GM23338 (cell line): ENCODE data around the gene FAM219A. TPM values are rescaled to one million over a fixed set of nuclear protein-coding genes. Genes with fewer than 3 reads are reported as not detected.

Experiments
- ATAC-seq: fragments of 200-7000 bp; cut with Tn5 transposase; 3 replicates; pipeline ENCODE4 v1.9.1; 2020
- DNase-seq: peaks from one replicate; pipeline ENCODE4 v3.0.0-alpha.2; 2015; ENCODE audit warnings: low spot score
- H2AFZ ChIP-seq: fragments of 200-600 bp; sonication (generic); 2 replicates; pipeline ENCODE4 v1.8.0; 2016; ENCODE audit warnings: antibody characterized with exemption, mild to moderate bottlenecking, moderate library complexity
- H3F3A ChIP-seq: fragments of 200-600 bp; sonication (generic); replicated peaks from 2 replicates; pipeline ENCODE4 v1.8.0; 2017; ENCODE audit warnings: antibody characterized with exemption, mixed run types, low read depth
- H3K27ac ChIP-seq: fragments of 200-600 bp; sonication (generic); 2 replicates; pipeline ENCODE4 v1.6.1; 2016; ENCODE audit warnings: low read depth
- H3K27me3 ChIP-seq: fragments of 200-600 bp; sonication (generic); 2 replicates; pipeline ENCODE4 v1.8.0; 2016; ENCODE audit warnings: mild to moderate bottlenecking, mixed run types, moderate library complexity; ENCODE audit not compliant: insufficient read depth
- H3K36me3 ChIP-seq: fragments of 200-600 bp; sonication (generic); 2 replicates; pipeline ENCODE4 v1.8.0; 2016; ENCODE audit warnings: mild to moderate bottlenecking; ENCODE audit not compliant: insufficient read depth
- H3K4me1 ChIP-seq: fragments of 200-600 bp; sonication (generic); 2 replicates; pipeline ENCODE4 v1.8.0; 2016; ENCODE audit warnings: mild to moderate bottlenecking, moderate library complexity; ENCODE audit not compliant: insufficient read depth
- H3K4me2 ChIP-seq: fragments of 200-600 bp; sonication (generic); 2 replicates; pipeline ENCODE4 v1.7.1; 2017; ENCODE audit warnings: mixed run types
- H3K4me3 ChIP-seq: fragments of 200-600 bp; sonication (generic); 2 replicates; pipeline ENCODE4 v1.6.1; 2016; ENCODE audit warnings: mixed run types
- H3K79me2 ChIP-seq: fragments of 200-600 bp; sonication (generic); replicated peaks from 2 replicates; pipeline ENCODE4 v1.8.0; 2017; ENCODE audit warnings: mild to moderate bottlenecking; ENCODE audit not compliant: insufficient read depth
- H3K9me2 ChIP-seq: fragments of 200-600 bp; sonication (generic); 2 replicates; pipeline ENCODE4 v1.8.0; 2017; ENCODE audit not compliant: insufficient read depth
- H4K20me1 ChIP-seq: fragments of 200-600 bp; sonication (generic); replicated peaks from 2 replicates; pipeline ENCODE4 v1.8.0; 2017; ENCODE audit warnings: mild to moderate bottlenecking; ENCODE audit not compliant: insufficient read depth
- H3K27ac Mint-ChIP-seq: 2 replicates; pipeline ENCODE4 v1.8.0; 2020; ENCODE audit warnings: inconsistent platforms, mild to moderate bottlenecking, moderate library complexity, mixed read lengths
- H3K27me3 Mint-ChIP-seq: 3 replicates; pipeline ENCODE4 v1.8.0; 2022; ENCODE audit warnings: low read depth, mild to moderate bottlenecking, moderate library complexity, mixed read lengths, inconsistent platforms; ENCODE audit not compliant: insufficient read depth, poor library complexity
- H3K36me3 Mint-ChIP-seq: 3 replicates; pipeline ENCODE4 v1.8.0; 2021; ENCODE audit warnings: low read depth, mild to moderate bottlenecking, inconsistent platforms, moderate library complexity, mixed read lengths
- H3K4me1 Mint-ChIP-seq: 3 replicates; pipeline ENCODE4 v1.8.0; 2020; ENCODE audit warnings: mild to moderate bottlenecking, inconsistent platforms, mixed read lengths
- H3K4me3 Mint-ChIP-seq: 3 replicates; pipeline ENCODE4 v1.8.0; 2021; ENCODE audit warnings: moderate library complexity, mild to moderate bottlenecking, inconsistent platforms, mixed read lengths
- H3K9me3 Mint-ChIP-seq: 3 replicates; pipeline ENCODE4 v1.8.0; 2020; ENCODE audit warnings: moderate library complexity, mild to moderate bottlenecking, inconsistent platforms, mixed read lengths
- CREB1 ChIP-seq: fragments of 250-450 bp; sonication (Bioruptor Pico); IDR thresholded peaks from 2 replicates; pipeline ENCODE4 v1.5.0; 2020; ENCODE audit warnings: low read depth, mild to moderate bottlenecking, moderate library complexity
- ETS1 ChIP-seq: IDR thresholded peaks from 2 replicates; pipeline ENCODE4 v1.6.1; 2016; ENCODE audit warnings: antibody characterized with exemption
- EZH2 ChIP-seq: fragments of 200-600 bp; sonication (generic); IDR thresholded peaks from one replicate; pipeline ENCODE4 v1.8.0; 2017; ENCODE audit warnings: antibody characterized with exemption, mild to moderate bottlenecking, low read depth; ENCODE audit not compliant: unreplicated experiment
- JUNB ChIP-seq: IDR thresholded peaks from one replicate; pipeline ENCODE4 v1.6.1; 2016; ENCODE audit warnings: antibody characterized with exemption; ENCODE audit not compliant: unreplicated experiment
- NANOG ChIP-seq: IDR thresholded peaks from 2 replicates; pipeline ENCODE4 v1.6.1; 2016; ENCODE audit warnings: antibody characterized with exemption, borderline replicate concordance
- POLR2AphosphoS5 ChIP-seq: IDR thresholded peaks from 2 replicates; pipeline ENCODE4 v1.6.1; 2016; ENCODE audit warnings: antibody characterized with exemption, low read depth
- REST ChIP-seq: IDR thresholded peaks from one replicate; pipeline ENCODE4 v1.6.1; 2018; ENCODE audit warnings: antibody characterized with exemption; ENCODE audit not compliant: unreplicated experiment
- ZNF114 ChIP-seq: fragments of 250-450 bp; sonication (Bioruptor Pico); IDR thresholded peaks from 2 replicates; pipeline ENCODE4 v1.5.0; 2020; ENCODE audit warnings: mild to moderate bottlenecking, moderate library complexity
- ZNF331 ChIP-seq: fragments of 250-450 bp; sonication (Bioruptor Pico); IDR thresholded peaks from 2 replicates; pipeline ENCODE4 v1.5.0; 2020; ENCODE audit warnings: low read depth, mild to moderate bottlenecking, moderate library complexity
- polyA plus RNA-seq: library from polyadenylated mRNA; unstranded; fragments of >200 nt; fragmentation: Nextera tagmentation; extraction: Ambion mirVana; gene quantifications from 2 replicates; pipeline ENCODE4 v1.2.1, GENCODE V29; 2016
- total RNA-seq: library from RNA; depleted of rRNA; stranded (reverse); fragments of >200 nt; shearing (Covaris generic); gene quantifications from 2 replicates; pipeline ENCODE4 v1.2.3, GENCODE V29; 2014

FAM219A gene
- total and polyA plus RNA-seq, 2 experiments from 2014 or later = 3.8 to 7.2 TPM

GRCh38 chr9:34443976-34444375 is 14.4 kb downstream of the FAM219A start:
- DNase-seq (no peak), ATAC-seq (no peak)
- no peaks in the 10 kb centered on the region for H3K27me3 ChIP-seq
- Mint-ChIP-seq H3K4me3 (no peak overlapping the region), H3K4me1 (peaks cover 15% of the 10 kb centered on the region), H3K27me3 (peaks cover 2% of the 10 kb centered on the region), H3K9me3 (no peaks in the 10 kb centered on the region), H3K27ac (no peak overlapping the region), H3K36me3 (peaks cover 2% of the 10 kb centered on the region; the same call in 1 of the 3 replicates)
- no peak overlapping the region for H3K27ac ChIP-seq
- H3K9me2 ChIP-seq = no peaks in the 10 kb centered on the region
- no peaks in the 10 kb centered on the region for H3F3A ChIP-seq
- no peaks in the 10 kb centered on the region for H3K36me3 ChIP-seq
- H3K4me2 ChIP-seq = peak overlapping the region; percentile 5; the same call in 1 of the 2 replicates
- 0 out of 2 replicates have a peak, but pooled peaks cover 5% of the 10 kb centered on the region for H3K4me1 ChIP-seq
- no peak for TF ChIP-seq CREB1
- no peak for TF ChIP-seq JUNB
- no peak for TF ChIP-seq POLR2AphosphoS5
- TF ChIP-seq REST = no peak
- TF ChIP-seq NANOG = no peak
- TF ChIP-seq ETS1 = no peak
- no peak overlapping the region for H3K4me3 ChIP-seq
- peaks cover 8% of the 10 kb centered on the region; the same call in 1 of the 2 replicates for H4K20me1 ChIP-seq
- H3K79me2 ChIP-seq = 0 out of 2 replicates have a peak, but pooled peaks cover 1% of the 10 kb centered on the region
- no peak overlapping the region for H2AFZ ChIP-seq

- Mint-ChIP-seq H3K4me3 (no peak overlapping the region), H3K4me1 (peaks cover 15% of the 10 kb centered on the region), H3K9me3 (no peaks in the 10 kb centered on the region), H3K27ac (no peak overlapping the region), H3K36me3 (peaks cover 4% of the 10 kb centered on the region; the same call in 1 of the 3 replicates), H3K27me3 (peaks cover 2% of the 10 kb centered on the region)
- no peaks in the 10 kb centered on the region for H3K79me2 ChIP-seq
- H3K36me3 ChIP-seq = no peaks in the 10 kb centered on the region
- no peaks in the 10 kb centered on the region for H3F3A ChIP-seq
- H3K27me3 ChIP-seq = no peaks in the 10 kb centered on the region
- peak overlapping the region; percentile 5; the same call in 1 of the 2 replicates for H3K4me2 ChIP-seq
- DNase-seq (no peak), ATAC-seq (peak; percentile 57)
- no peak overlapping the region for H3K4me3 ChIP-seq
- no peaks in the 10 kb centered on the region for H3K9me2 ChIP-seq
- 0 out of 2 replicates have a peak, but pooled peaks cover 5% of the 10 kb centered on the region for H3K4me1 ChIP-seq
- peaks cover 8% of the 10 kb centered on the region; the same call in 1 of the 2 replicates for H4K20me1 ChIP-seq
- H3K27ac ChIP-seq = no peak overlapping the region
- no peak overlapping the region for H2AFZ ChIP-seq
- no peak for TF ChIP-seq JUNB
- no peak for TF ChIP-seq CREB1
- no peak for TF ChIP-seq ZNF331 (CRISPR knock-in tag)
- TF ChIP-seq REST = no peak
- no peak for TF ChIP-seq ZNF114 (CRISPR knock-in tag)
- TF ChIP-seq NANOG = no peak
- TF ChIP-seq EZH2 = no peak
- TF ChIP-seq POLR2AphosphoS5 = no peak
- TF ChIP-seq ETS1 = no peak
Measured at GRCh38 chr9:34443533-34443932, 14.8 kb downstream of the FAM219A start.
